NCI-H2196 (cell line): ENCODE results near the gene KLK2.
A peak's percentile ranks its signal among the peaks of the same experiment; 100 is the strongest.

Experiments
- DNase-seq: peaks from one replicate; lab custom pipeline; 2025; ENCODE audit not compliant: unreplicated experiment; lab: John Stamatoyannopoulos, UW

The KLK2 gene

DNA sequence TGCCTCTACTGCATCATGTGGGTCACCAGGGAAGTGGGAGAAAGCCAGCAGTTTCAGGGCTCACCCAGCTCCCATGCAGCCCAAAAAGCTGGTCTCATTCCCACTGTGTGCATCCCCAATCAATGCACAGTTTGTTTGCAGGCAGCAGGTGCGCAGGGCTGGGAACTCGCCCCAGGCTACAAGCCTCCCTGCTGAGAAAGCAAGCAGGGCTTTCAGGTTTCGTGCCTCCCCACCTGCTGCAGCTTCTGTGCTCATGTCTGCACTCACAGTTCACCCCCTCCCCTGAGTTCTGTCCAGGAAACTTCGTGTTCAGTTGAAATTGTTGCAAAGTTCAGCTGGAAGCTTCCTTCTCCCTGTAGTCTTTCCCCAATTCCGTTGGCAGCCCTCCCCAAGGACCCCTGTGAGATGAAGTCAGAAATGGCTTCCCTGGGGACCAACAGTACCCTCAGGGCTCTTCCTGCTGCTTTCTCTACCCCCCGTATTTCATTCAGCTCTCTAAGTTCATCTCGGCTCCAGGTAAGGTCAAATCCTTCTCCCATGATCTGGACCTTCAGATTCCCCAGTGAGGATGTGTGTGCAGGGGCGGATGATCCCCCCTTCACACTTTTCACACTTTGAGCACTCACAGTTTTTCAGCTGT is 28.8 kb upstream of the KLK2 start:
- DNase-seq = peak; percentile 69

GRCh38 chr19:50850738-50851137 is 22.5 kb upstream of the KLK2 start:
- no peak for DNase-seq

DNA sequence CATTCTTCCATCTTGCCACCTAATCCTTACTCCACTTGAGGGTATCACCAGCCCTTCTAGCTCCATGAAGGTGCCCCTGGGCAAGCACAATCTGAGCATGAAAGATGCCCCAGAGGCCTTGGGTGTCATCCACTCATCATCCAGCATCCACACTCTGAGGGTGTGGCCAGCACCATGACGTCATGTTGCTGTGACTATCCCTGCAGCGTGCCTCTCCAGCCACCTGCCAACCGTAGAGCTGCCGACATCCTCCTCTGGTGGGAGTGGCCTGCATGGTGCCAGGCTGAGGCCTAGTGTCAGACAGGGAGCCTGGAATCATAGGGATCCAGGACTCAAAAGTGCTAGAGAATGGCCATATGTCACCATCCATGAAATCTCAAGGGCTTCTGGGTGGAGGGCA is 21.6 kb upstream of the KLK2 start:
- DNase-seq = no peak

GRCh38 chr19:50854636-50855410 is 18.4 kb upstream of the KLK2 start, which contains the start of gene KLK3:
Gene KLK3, plus strand, starts transcription at chr19:50854915. Its CDS starts 41 bp downstream, at chr19:50854956.
- no peak for DNase-seq

- no peak for DNase-seq
These were observed 15.9 kb upstream of the KLK2 start for GRCh38 chr19:50857366-50857765.

- DNase-seq = peak; percentile 76
These were observed 14.4 kb upstream of the KLK2 start for GRCh38 chr19:50858886-50859285.

DNA sequence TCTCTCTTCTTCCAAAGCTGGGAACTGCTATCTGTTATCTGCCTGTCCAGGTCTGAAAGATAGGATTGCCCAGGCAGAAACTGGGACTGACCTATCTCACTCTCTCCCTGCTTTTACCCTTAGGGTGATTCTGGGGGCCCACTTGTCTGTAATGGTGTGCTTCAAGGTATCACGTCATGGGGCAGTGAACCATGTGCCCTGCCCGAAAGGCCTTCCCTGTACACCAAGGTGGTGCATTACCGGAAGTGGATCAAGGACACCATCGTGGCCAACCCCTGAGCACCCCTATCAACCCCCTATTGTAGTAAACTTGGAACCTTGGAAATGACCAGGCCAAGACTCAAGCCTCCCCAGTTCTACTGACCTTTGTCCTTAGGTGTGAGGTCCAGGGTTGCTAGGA is 13.4 kb upstream of the KLK2 start:
- no peak for DNase-seq

DNA sequence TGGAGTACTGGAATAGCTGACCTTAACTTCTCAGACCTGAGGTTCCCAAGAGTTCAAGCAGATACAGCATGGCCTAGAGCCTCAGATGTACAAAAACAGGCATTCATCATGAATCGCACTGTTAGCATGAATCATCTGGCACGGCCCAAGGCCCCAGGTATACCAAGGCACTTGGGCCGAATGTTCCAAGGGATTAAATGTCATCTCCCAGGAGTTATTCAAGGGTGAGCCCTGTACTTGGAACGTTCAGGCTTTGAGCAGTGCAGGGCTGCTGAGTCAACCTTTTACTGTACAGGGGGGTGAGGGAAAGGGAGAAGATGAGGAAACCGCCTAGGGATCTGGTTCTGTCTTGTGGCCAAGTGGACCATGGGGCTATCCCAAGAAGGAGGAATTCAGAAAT is 12.2 kb upstream of the KLK2 start:
- no peak for DNase-seq

GRCh38 chr19:50861496-50862286 is 11.5 kb upstream of the KLK2 start:
- DNase-seq = no peak

DNA sequence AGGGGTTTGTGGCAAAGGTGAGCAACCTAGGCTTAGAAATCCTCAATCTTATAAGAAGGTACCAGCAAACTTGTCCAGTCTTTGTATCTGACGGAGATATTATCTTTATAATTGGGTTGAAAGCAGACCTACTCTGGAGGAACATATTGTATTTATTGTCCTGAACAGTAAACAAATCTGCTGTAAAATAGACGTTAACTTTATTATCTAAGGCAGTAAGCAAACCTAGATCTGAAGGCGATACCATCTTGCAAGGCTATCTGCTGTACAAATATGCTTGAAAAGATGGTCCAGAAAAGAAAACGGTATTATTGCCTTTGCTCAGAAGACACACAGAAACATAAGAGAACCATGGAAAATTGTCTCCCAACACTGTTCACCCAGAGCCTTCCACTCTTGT is 3.8 kb upstream of the KLK2 start:
- no peak for DNase-seq

- no peak for DNase-seq
These were observed 2.7 kb upstream of the KLK2 start for GRCh38 chr19:50870417-50871089.

GRCh38 chr19:50874211-50874610 is 972 bp downstream of the KLK2 start:
- no peak for DNase-seq

DNA sequence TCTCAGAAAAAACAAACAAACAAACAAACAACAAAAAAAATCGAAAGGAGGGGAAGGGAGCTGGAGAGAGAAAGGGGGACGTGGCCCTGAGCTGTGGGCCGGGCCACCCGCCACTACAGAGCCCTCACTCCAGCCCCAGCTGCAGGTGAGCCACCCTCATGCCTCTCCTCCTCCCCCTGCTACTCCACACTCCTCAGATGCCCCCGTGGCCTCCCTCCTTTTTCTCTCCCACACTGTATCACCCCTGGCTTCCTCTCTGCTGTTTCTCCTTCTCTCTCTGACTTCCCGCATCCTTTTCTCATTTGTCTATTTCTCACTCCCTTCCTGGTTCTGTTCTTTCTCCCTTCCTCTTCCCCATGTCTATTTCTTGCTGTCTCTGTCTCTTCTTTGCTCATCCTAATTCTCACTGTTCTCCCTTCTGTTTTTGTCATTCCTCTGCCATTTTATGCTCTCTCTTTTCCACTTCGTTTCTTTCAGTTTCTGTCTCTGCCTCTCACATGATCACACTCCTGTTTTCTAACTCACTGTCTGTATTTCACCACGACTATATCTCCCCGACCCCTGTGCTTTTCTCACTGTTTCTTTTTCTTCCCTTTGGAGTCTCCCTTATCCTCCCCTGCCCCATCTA is 2.7 kb downstream of the KLK2 start:
- DNase-seq = no peak

DNA sequence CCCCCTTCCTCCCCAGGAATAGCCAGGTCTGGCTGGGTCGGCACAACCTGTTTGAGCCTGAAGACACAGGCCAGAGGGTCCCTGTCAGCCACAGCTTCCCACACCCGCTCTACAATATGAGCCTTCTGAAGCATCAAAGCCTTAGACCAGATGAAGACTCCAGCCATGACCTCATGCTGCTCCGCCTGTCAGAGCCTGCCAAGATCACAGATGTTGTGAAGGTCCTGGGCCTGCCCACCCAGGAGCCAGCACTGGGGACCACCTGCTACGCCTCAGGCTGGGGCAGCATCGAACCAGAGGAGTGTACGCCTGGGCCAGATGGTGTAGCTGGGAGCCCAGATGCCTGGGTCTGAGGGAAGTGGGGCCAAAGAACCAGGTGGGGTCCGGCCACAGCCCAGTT is 3.2 kb downstream of the KLK2 start:
- no peak for DNase-seq

GRCh38 chr19:50877338-50877737 is 4.1 kb downstream of the KLK2 start:
- peak; percentile 47 for DNase-seq

- no peak for DNase-seq
These were observed 5.6 kb downstream of the KLK2 start for GRCh38 chr19:50878851-50879250.

DNA sequence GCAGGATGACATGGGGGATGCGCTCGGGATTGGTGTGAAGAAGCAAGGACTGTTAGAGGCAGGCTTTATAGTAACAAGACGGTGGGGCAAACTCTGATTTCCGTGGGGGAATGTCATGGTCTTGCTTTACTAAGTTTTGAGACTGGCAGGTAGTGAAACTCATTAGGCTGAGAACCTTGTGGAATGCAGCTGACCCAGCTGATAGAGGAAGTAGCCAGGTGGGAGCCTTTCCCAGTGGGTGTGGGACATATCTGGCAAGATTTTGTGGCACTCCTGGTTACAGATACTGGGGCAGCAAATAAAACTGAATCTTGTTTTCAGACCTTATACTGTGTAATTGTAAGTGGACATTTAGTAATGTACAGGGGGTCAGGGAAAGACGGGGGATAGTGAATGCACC is 7.0 kb downstream of the KLK2 start:
- no peak for DNase-seq

GRCh38 chr19:50882188-50882587 is 8.9 kb downstream of the KLK2 start:
- DNase-seq = no peak

DNA sequence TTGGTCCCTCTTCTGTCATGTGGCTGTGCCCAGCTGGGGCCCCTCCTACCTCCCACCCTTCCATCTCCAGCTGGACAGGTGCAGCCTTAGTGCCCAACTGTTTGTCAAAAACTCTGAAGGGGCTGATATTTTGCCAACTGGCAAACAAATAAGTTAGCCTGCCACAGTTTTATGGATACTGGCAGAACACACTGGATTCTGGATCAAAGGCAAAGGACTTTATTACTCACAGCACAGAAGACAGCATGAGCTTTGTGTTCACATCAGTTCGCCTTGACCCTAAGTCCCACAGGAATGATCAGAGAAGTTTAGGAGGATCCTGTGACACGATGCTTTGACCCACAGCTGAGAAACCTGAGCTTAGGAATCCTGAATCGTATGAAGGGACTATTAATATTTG is 16.4 kb downstream of the KLK2 start:
- DNase-seq = peak; percentile 25

GRCh38 chr19:50890422-50891252 is 17.4 kb downstream of the KLK2 start:
- no peak for DNase-seq
